Pancreas (tissue), 10 donors: ENCODE data around the gene FAM98C. TPM values are rescaled to one million over a fixed set of nuclear protein-coding genes. Genes with fewer than 3 reads are reported as not detected.

Source experiments
- ATAC-seq, 4 donors: fragments of 200-7000 bp; cut with Tn5 transposase; one replicate each; pipeline versions ENCODE4 v1.8.0 to v1.9.1; 2020; ENCODE audit warnings: mild to moderate bottlenecking in 4 of 4, moderate library complexity in 4 of 4
- DNase-seq, 6 donors: peaks; one replicate each; pipeline ENCODE4 v3.0.0-alpha.2; 2020
- FAIRE-seq: peaks from 2 replicates; lab custom pipeline; 2012; peaks lifted over from hg19 to GRCh38; lab: Jason Lieb, UNC
- H3K27ac ChIP-seq, 4 donors: fragments of 200-600 bp; sonication (generic); 1 replicate in 3 of 4; 2 replicates in 1 of 4; pipeline versions ENCODE4 v1.5.0 to v1.8.0; 2020
- H3K27me3 ChIP-seq, 4 donors: fragments of 200-600 bp; one replicate each; pipeline ENCODE4 v1.8.0; 2021
- H3K36me3 ChIP-seq, 3 donors: fragments of 200-600 bp; sonication (generic) in 1 of 3; one replicate each; pipeline versions ENCODE4 v1.5.0 to v1.8.0; 2020 to 2021
- H3K4me1 ChIP-seq, 3 donors: fragments of 200-600 bp; one replicate each; pipeline ENCODE4 v1.8.0; 2021
- H3K4me3 ChIP-seq, 4 donors: fragments of 200-600 bp; sonication (generic) in 2 of 4; one replicate each; pipeline versions ENCODE4 v1.5.0 to v1.8.0; 2020 to 2021
- H3K9me3 ChIP-seq, 4 donors: fragments of 200-600 bp; one replicate each; pipeline ENCODE4 v1.8.0; 2021
- WGBS, 2 donors: extraction: QIAGEN DNeasy Blood & Tissue Kit; methylation state at CpG; one replicate each; pipeline ENCODE4 v1.1.7; 2013; 5-methylcytosine and 5-hydroxymethylcytosine counted together
- intact Hi-C, 3 donors: fragments of 100-400 bp; cut with DNase I; formaldehyde crosslinking; loops; one replicate each; pipeline versions ENCODE4 v1.11.1 to v1.14.2; 2022
- polyA plus RNA-seq, 2 donors: library from polyadenylated mRNA; stranded (reverse); fragments of 200-250 nt; gene quantifications; one replicate each; pipeline ENCODE4 v1.2.3, GENCODE V29; 2013
- total RNA-seq, 6 donors: library from RNA; stranded (reverse); fragmentation: NEBNext Ultra II Directional in 4 of 6; extraction: Animal tissue kit (Norgen Biotek cat#: 25700) in 4 of 6; gene quantifications; one replicate each; pipeline versions ENCODE4 v1.2.1 to v1.2.4, GENCODE V29; 2021 to 2023
- TF ChIP-seq, protein P1 (sequence below), 4 donors: fragments of 200-600 bp; sonication (generic) in 3 of 4; IDR thresholded peaks; one replicate each; pipeline versions ENCODE4 v1.5.0 to v1.8.0; 2021; ENCODE audit warnings: antibody characterized with exemption in 4 of 4
- donor health status: healthy with polysubstance abuse.
- donor health status: DM: no; HTN: no; CAD: no; lungs with moderate emphysema.
- donor health status: DM: no; HTN: no; CAD: no.
- donor health status: control.
- donor health status: control.
- donor health status: Bipolar disorder and iron deficiency.
- donor health status: DM: yes; HTN: yes; CAD: no.
- donor health status: DM: no; HTN: no; CAD: no.
- donor health status: DM: no; HTN: no; CAD: no.
- donor health status: DM: yes; HTN: yes; CAD: no.

Gene FAM98C
- total and polyA plus RNA-seq, 8 donors = 11.3 to 26.7 (median 16.1) TPM

DNA sequence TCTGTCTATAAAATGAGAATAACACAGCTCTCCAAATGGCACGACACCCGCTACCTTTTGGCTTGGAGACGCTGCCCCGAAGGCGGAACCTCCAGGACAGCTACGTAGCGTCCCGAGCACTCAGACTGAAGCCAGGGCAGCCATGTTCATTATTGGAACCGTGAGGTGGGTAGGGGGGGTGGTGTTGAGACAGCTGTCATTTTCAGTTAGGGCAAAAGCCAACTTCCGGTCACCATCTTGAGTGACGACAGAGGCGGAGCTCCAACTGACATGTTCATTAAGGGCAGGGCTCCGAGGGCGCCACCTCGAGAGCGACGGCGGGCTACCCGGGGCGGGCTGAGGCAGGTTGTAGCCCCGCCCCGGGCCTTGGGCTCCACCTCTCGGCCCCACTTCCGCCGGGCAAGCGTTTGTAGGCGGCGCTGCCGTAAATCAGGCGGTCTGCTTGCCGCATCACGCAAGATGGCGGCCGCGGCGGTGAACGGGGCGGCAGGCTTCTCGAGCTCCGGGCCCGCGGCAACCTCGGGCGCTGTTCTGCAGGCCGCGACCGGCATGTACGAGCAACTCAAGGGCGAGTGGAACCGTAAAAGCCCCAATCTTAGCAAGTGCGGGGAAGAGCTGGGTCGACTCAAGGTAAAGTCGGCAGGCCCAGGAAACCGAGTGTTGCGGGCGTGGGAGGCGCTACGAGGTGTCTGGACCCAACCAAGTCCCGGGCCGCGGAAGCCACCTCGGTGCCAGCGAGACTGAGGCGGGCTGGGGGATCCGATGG is 28.4 kb upstream of the FAM98C start, which contains the start of gene PSMD8:
Gene PSMD8 (plus strand): TSS at position 240 of the 766 bp plus-strand sequence. CDS start 31 bp downstream, at position 271.
- peak within 1 kb of the TSS; percentile 47 to 91 (median 76) for H3K4me3 ChIP-seq
- no peaks in the 10 kb centered on the region for H3K9me3 ChIP-seq
- intact Hi-C loops = no loop called here
- peaks cover 0 to 11% (median 4%) of the 10 kb centered on the region in 3 donors for H3K4me1 ChIP-seq
- TF ChIP-seq, protein P1, sequence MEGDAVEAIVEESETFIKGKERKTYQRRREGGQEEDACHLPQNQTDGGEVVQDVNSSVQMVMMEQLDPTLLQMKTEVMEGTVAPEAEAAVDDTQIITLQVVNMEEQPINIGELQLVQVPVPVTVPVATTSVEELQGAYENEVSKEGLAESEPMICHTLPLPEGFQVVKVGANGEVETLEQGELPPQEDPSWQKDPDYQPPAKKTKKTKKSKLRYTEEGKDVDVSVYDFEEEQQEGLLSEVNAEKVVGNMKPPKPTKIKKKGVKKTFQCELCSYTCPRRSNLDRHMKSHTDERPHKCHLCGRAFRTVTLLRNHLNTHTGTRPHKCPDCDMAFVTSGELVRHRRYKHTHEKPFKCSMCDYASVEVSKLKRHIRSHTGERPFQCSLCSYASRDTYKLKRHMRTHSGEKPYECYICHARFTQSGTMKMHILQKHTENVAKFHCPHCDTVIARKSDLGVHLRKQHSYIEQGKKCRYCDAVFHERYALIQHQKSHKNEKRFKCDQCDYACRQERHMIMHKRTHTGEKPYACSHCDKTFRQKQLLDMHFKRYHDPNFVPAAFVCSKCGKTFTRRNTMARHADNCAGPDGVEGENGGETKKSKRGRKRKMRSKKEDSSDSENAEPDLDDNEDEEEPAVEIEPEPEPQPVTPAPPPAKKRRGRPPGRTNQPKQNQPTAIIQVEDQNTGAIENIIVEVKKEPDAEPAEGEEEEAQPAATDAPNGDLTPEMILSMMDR (IDR thresholded peaks at IDR 0.05) = no peak
- H3K27ac ChIP-seq = peak within 1 kb of the TSS; percentile 76 to 88 (median 84)
- WGBS, 2 donors = 0% methylated on average over 64 to 65 of the region's 65 CpGs
- ATAC-seq (peak; percentile 98 to 99 (median 98)), FAIRE-seq (peak; percentile 97), DNase-seq (peak; percentile 96 to 99 (median 99))
- H3K27me3 ChIP-seq = no peaks in the 10 kb centered on the region
- H3K36me3 ChIP-seq = peaks cover 0 to 2% (median 0%) of the 10 kb centered on the region in 3 donors

DNA sequence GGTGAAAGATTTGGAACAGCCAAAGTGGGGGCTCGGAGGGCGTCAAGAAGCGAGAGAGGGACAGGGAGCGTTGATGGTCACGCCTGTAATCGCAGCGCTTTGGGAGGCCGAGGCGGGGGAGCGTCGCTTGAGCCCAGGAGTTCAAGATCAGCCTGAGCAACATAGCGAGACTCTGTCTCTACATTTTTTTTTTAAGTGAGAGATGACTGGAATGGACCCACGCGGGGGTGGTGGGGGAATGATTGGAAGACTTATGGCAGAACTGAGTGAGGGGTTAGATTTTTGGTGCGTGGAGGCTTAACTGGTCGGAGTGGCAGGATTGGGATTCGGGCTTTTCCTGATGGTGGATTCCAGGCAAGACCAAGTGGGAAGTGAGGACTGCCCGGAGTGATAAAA is 27.8 kb upstream of the FAM98C start:
- intact Hi-C loops = no loop called here
- DNase-seq (no peak), ATAC-seq (peak; percentile 4 to 15 (median 10))

GRCh38 chr19:38375748-38376147 is 27.1 kb upstream of the FAM98C start:
- Histone ChIP-seq H3K4me3 (peak overlapping the region in 3 of 4 donors; percentile 47 to 85 (median 68)), H3K4me1 (peaks cover 0 to 11% (median 4%) of the 10 kb centered on the region in 3 donors), H3K9me3 (no peaks in the 10 kb centered on the region), H3K27me3 (no peaks in the 10 kb centered on the region), H3K27ac (no peak overlapping the region), H3K36me3 (peaks cover under 1 to 10% (median under 1%) of the 10 kb centered on the region in 3 donors)
- WGBS, 2 donors = 76 to 82% methylated on average over 5 of the region's 5 CpGs
- ATAC-seq = no peak
- intact Hi-C loops = no loop called here
- no peak for DNase-seq
- FAIRE-seq = no peak
- TF ChIP-seq, protein P1 (IDR thresholded peaks at IDR 0.05) = no peak

More for the DNA sequence above, 27.8 kb upstream of the FAM98C start:
- peaks cover 0 to 11% (median 4%) of the 10 kb centered on the region in 3 donors for H3K4me1 ChIP-seq
- peak overlapping the region; percentile 76 to 88 (median 84) for H3K27ac ChIP-seq
- H3K9me3 ChIP-seq = no peaks in the 10 kb centered on the region
- TF ChIP-seq, protein P1 (IDR thresholded peaks at IDR 0.05) = no peak
- H3K36me3 ChIP-seq = peaks cover 0 to 8% (median 0%) of the 10 kb centered on the region in 3 donors
- WGBS, 2 donors = 0 to 1% methylated on average over 18 of the region's 18 CpGs
- no peaks in the 10 kb centered on the region for H3K27me3 ChIP-seq
- H3K4me3 ChIP-seq = peak overlapping the region; percentile 47 to 91 (median 76)
- FAIRE-seq = no peak

DNA sequence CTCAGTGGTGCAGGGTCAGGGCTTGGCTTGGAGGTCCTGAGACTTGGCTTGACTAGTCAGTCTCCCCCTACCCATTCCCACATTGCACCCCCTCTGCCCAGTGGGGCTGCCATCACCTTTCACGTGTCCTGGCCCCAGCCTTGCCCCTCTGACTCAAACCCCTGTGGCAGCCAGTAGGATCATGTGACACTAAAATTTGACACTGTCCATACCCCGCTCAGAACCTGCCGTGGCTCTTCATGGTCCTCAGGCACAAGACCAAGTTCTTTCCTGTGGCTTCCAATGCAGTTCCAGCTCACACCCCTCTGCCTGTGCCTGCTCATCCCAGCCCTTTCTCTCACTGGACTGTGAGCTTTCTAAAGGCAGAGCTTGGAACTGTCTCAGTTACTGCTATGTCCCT is 26.3 kb upstream of the FAM98C start:
- WGBS, 2 donors = 85 to 86% methylated on average over 3 of the region's 3 CpGs

More for the DNA sequence above, 26.3 kb upstream of the FAM98C start:
- Histone ChIP-seq H3K4me1 (peaks cover 0 to 11% (median 4%) of the 10 kb centered on the region in 3 donors), H3K36me3 (peaks cover 7 to 19% (median 9%) of the 10 kb centered on the region in 3 donors), H3K27me3 (no peaks in the 10 kb centered on the region), H3K4me3 (no peak overlapping the region), H3K27ac (no peak overlapping the region), H3K9me3 (no peaks in the 10 kb centered on the region)
- TF ChIP-seq, protein P1 (IDR thresholded peaks at IDR 0.05) = no peak
- DNase-seq = no peak
- no peak for FAIRE-seq
- intact Hi-C loops = no loop called here
- ATAC-seq = no peak
